Sigmoid colon (tissue), 4 donors: Measurements from ENCODE around the gene CEND1.

ENCODE experiments used
- CTCF ChIP-seq, 4 experiments: fragments of 450-650 bp in 3 of 4; fragments of 200-600 bp in 1 of 4; IDR thresholded peaks; one replicate each; pipeline ENCODE4 v1.5.1; 2016 to 2019; ENCODE audit warnings: antibody characterized with exemption in 4 of 4, mild to moderate bottlenecking in 3 of 4, moderate library complexity in 2 of 4
- POLR2A ChIP-seq, 2 donors: fragments of 450-650 bp; IDR thresholded peaks; one replicate each; pipeline ENCODE4 v1.6.1; 2016; ENCODE audit warnings: antibody characterized with exemption in 2 of 2, mild to moderate bottlenecking in 2 of 2, moderate library complexity in 2 of 2
- POLR2AphosphoS5 ChIP-seq, 4 donors: sonication (generic); formaldehyde crosslinking; IDR thresholded peaks; one replicate each; pipeline ENCODE4 v1.6.1; 2017; ENCODE audit warnings: antibody characterized with exemption in 4 of 4

- TF ChIP-seq CTCF (IDR thresholded peaks at IDR 0.05) (no peak), POLR2A (IDR thresholded peaks at IDR 0.05) (no peak), POLR2AphosphoS5 (IDR thresholded peaks at IDR 0.05) (no peak)
Observed at GRCh38 chr11:802693-803466, 13.0 kb upstream of the CEND1 start.
